Fibroblast of peridontal ligament (primary cell): Measurements from ENCODE around the gene TOP3B.
A peak's percentile ranks its signal among the peaks of the same experiment; 100 is the strongest.

ENCODE experiments used
- DNase-seq: peaks from one replicate; pipeline ENCODE4 v3.0.0-alpha.2; 2010; ENCODE audit errors: extremely low read depth

TOP3B gene

GRCh38 chr22:21982338-21982965 lies at the start of gene TOP3B:
Gene TOP3B (minus strand): TSS chr22:21982787. CDS start chr22:21975709, 7,078 bp downstream.
- peak; percentile 70 for DNase-seq

GRCh38 chr22:22031183-22031945 lies 48.8 kb upstream of the TOP3B start:
- no peak for DNase-seq

- no peak for DNase-seq
These were observed 48.1 kb upstream of the TOP3B start for GRCh38 chr22:22030493-22031182.

GRCh38 chr22:22027955-22028354 lies 45.4 kb upstream of the TOP3B start:
- DNase-seq = no peak

- no peak for DNase-seq
These were observed 43.7 kb upstream of the TOP3B start for GRCh38 chr22:22026157-22026831.

- DNase-seq = no peak
These were observed 43.0 kb upstream of the TOP3B start for GRCh38 chr22:22025320-22026156.

GRCh38 chr22:22024440-22024839 lies 41.9 kb upstream of the TOP3B start:
- no peak for DNase-seq

GRCh38 chr22:22023581-22024137 lies 41.1 kb upstream of the TOP3B start:
- DNase-seq = no peak

GRCh38 chr22:22022947-22023534 lies 40.5 kb upstream of the TOP3B start:
- DNase-seq = no peak

- DNase-seq = no peak
These were observed 39.8 kb upstream of the TOP3B start for GRCh38 chr22:22022255-22022840.

- DNase-seq = no peak
These were observed 38.7 kb upstream of the TOP3B start for GRCh38 chr22:22021162-22021750.

- DNase-seq = no peak
These were observed 37.9 kb upstream of the TOP3B start for GRCh38 chr22:22020425-22020852.

GRCh38 chr22:22019659-22020424 lies 37.3 kb upstream of the TOP3B start:
- DNase-seq = no peak

GRCh38 chr22:22018825-22019658 lies 36.5 kb upstream of the TOP3B start:
- no peak for DNase-seq

GRCh38 chr22:22015631-22016030 lies 33.0 kb upstream of the TOP3B start:
- no peak for DNase-seq

GRCh38 chr22:22014285-22014659 lies 31.7 kb upstream of the TOP3B start:
- DNase-seq = no peak

- DNase-seq = no peak
These were observed 31.1 kb upstream of the TOP3B start for GRCh38 chr22:22013559-22014284.
